Testis (tissue), 2 donors: ENCODE results near the gene EIF4B.

ENCODE experiments used
- CTCF ChIP-seq, 3 experiments: fragments of 450-650 bp in 2 of 3; fragments of 200-600 bp in 1 of 3; sonication (generic) in 1 of 3; IDR thresholded peaks; one replicate each; pipeline ENCODE4 v1.5.1; 2016 to 2019; ENCODE audit warnings: antibody characterized with exemption in 3 of 3, mild to moderate bottlenecking in 2 of 3, moderate library complexity in 1 of 3
- POLR2A ChIP-seq: fragments of 450-650 bp; IDR thresholded peaks from one replicate; pipeline ENCODE4 v1.6.1; 2017; ENCODE audit warnings: antibody characterized with exemption, mild to moderate bottlenecking, moderate library complexity

DNA sequence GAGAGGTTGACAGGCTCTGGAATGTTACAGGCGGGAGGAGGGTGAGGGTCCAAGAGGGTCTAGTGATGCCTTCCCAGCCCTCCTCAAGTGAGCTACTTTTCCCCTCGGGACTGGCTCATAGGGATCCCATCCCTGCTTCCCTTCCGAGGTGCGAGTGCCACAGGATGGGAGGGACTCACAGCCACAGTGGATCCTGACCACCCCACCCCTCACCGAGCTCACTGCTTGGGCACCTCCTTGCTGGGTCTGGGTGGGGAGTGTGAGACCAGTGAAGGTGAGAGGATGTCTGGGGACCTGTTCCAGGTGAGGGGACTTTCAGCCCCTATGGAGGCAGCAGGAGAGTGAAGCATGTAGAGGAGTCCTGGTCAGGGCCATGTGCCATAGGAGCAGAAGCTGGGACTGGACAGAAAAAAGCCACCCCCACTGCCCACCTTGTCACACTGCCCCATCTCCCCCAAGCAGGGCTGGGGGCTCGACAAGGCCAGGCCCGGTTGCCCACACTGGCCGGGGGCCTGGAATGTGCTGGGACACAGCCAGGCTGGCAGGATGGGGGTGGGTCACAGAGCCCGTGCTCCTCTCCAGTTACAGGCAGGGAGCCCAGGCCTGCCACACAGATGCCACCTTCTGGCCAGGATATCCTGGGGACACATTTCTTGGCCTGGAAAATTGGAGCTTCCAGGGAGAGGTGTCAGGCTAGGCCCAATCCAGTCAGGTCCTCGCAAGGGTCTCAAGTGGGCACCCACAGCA is 42.0 kb downstream of the EIF4B start:
- TF ChIP-seq CTCF (IDR thresholded peaks at IDR 0.05) (peak in 1 of 3 experiments; percentile 15), POLR2A (no peak)
